Ramos (cell line): ENCODE results near the gene ETFBKMT.

Experiments
- in situ Hi-C: fragments of 300-500 bp; cut with MboI; formaldehyde crosslinking; loops from one replicate; pipeline ENCODE4 v1.14.3; 2022; ENCODE audit warnings: low sequenced_read_pairs; ENCODE audit not compliant: unreplicated experiment

Gene ETFBKMT, protein sequence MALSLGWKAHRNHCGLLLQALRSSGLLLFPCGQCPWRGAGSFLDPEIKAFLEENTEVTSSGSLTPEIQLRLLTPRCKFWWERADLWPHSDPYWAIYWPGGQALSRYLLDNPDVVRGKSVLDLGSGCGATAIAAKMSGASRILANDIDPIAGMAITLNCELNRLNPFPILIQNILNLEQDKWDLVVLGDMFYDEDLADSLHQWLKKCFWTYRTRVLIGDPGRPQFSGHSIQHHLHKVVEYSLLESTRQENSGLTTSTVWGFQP

DNA sequence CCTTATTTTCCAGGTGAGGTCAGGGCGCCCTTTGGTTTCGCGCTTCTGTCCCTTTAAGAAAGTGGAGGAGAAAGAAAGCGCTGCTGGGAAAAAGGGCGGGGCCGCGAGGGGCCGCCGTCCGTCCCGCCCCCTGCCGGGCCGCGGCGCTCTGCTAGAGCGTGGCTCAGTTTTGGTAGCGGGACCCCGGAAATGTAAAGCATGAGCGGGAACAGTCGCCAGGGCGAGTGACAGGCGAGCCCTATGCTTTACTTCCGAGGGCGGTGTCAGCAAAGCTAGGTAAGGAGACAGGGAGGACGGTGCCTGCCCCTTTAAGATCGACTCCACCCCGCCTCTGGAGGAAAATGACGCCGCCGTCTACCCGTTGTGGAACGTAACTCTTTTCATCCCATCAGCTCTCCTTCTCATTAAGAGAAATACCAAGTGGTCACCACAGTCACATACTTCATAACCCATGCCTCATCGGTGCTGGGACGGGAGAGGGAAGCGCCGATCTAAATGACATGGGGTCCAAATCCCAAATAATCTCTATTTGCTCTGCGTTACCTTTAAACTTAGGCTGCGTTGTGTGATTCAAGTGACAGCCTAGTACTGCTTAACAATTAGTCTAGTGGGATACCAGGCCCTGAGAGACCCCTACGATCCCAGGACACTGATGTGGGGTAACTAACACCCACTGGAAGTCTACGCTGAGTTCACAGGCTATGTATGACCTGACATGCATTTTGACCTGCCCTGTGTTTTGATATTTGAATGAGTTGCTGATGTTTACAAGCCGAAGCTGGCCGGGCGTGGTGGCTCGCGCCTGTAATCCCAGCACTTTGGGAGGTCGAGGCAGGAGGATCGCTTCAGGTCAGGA lies at the start of gene ETFBKMT:
ETFBKMT (plus strand) TSS at position 602 of the 856 bp plus-strand sequence. CDS start 2,266 bp downstream, outside the sequence.
- in situ Hi-C loops = loop anchor here (10.0 to 25.0 kb wide), 2 partner anchors 655 to 1003 kb away; no protein-coding TSS in a partner anchor

DNA sequence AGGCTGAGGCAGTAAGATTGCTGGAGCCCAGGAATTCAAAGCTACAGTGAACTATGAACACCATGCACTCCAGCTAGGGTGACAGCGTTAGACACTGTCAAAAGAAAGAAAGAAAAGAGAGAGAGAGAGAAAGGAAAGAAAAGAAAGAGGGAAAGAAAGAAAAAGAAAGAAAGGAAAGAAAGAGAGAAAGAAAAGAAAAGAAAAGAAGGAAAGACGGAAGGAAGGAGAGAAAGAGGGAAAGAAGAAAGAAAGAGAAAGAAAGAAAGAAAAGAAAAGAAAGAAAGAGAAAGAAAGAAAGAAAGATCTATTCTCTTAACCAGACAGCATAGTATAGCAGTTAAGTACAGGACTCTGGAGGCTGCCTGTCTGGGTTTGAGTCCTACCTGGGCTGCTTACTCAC lies 46.7 kb upstream of the ETFBKMT start:
- in situ Hi-C loops = loop anchor here (25.0 kb wide), 1 partner anchor 576 kb away; no protein-coding TSS in a partner anchor

DNA sequence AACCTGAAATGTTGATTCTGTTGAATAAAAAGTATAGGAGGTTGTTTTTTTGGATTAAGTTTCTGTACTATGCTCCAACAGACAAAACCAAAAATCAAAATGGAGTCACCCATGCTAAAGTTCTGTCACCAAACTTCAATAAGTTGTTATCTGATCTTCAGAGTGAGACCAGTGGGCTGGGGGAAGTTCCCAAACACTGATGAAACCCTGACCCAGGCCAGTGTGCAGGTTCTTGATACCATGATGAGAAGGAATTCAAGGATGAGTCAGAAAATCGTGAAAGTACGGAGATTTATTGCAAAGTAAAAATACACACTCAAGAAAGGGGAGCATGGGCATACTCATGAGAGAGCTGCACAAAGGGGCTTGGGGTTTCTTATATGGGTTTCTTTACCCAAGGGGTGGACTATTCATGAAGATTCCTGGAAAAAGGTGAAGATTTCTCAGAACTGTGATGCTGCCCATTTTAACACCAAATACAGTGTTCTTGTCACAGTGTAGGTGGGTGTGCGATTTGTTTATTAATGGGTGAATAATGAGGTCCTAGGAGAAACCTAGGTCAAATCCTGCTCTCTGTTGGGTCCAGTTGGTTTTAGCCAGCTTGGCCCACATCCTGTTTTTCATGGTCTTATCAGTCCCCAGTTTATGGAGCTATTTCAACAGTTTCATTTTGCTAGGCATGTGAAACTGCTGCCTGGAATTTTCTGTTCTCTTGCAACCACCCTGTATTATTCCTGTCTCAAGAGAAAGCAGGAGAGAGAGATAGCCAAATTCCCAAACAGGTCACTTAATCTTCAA lies 41.1 kb upstream of the ETFBKMT start:
- in situ Hi-C loops = loop anchor here (25.0 kb wide), 1 partner anchor 581 kb away; no protein-coding TSS in a partner anchor

DNA sequence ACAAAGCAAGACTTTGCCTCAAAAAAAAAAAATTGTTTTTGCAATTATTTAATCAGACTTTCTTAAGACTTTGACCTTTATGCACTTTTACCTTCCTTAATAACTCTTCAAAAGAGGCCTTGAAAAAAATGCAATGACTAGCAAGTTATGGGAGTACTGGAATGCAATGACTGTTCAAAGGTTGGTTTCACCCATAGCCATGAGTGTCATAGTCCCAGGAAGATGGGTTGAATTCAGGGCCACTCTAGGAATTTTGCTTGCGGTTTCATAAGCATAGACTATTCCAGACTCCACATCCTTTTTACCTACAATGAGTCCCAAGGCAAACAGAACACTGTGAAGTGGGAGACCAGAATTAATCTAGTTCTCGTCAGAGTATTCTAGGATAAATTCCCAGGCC lies 39.2 kb upstream of the ETFBKMT start:
- in situ Hi-C loops = loop anchor here (25.0 kb wide), 1 partner anchor 583 kb away; no protein-coding TSS in a partner anchor

DNA sequence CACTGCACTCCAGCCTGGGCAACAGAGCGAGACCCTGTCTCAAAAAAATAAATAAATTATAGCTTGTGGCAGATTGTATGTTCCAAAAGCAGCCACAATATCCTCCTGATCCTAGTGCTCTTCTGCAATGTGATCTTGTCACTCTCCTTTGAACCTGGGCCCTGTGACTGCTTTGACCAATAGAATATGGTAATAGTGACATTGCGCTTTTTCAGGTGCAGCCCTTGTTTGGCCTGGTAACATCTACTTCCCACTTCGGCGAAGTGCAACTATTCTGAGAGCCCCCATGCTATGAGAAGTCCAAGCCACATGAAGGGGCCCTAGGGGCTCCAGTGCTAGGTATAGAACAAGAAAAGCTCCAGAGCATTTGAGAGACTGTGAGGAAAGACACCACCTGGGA lies 37.5 kb upstream of the ETFBKMT start:
- in situ Hi-C loops = loop anchor here (25.0 kb wide), 1 partner anchor 585 kb away; no protein-coding TSS in a partner anchor

DNA sequence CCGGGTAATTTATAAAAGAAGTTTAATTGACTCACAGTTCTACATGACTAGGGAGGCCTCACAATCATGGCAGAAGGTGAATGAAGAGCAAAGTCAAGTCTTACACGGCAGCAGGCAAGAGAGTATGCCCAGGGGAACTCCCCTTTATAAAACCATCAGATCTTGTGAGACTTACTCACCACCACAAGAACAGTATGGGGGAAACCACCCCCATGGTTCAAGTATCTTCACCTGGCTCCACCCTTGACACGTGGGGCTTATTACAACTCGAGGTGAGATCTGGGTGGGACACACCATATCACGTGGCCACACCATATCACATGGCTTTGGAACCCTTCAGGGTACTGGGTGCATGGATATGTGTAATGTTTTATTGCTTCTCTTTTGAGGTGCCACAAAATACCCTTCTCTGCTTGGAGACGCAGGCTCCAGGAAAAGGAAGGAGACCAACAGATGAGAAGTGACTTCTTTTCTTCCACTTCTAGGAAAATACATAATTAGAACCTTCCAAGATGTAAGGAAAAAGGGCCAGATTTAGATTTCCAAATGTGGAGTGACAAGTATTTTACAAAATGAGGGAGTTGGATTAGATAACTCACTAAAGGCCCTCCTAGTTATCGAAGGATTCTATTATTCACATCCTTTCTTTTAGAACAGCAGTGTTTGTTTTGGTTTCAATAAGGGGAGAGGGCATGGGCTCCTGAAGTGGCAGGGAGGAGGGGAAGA lies 33.1 kb upstream of the ETFBKMT start:
- in situ Hi-C loops = loop anchor here (25.0 kb wide), 1 partner anchor 764 kb away; no protein-coding TSS in a partner anchor

DNA sequence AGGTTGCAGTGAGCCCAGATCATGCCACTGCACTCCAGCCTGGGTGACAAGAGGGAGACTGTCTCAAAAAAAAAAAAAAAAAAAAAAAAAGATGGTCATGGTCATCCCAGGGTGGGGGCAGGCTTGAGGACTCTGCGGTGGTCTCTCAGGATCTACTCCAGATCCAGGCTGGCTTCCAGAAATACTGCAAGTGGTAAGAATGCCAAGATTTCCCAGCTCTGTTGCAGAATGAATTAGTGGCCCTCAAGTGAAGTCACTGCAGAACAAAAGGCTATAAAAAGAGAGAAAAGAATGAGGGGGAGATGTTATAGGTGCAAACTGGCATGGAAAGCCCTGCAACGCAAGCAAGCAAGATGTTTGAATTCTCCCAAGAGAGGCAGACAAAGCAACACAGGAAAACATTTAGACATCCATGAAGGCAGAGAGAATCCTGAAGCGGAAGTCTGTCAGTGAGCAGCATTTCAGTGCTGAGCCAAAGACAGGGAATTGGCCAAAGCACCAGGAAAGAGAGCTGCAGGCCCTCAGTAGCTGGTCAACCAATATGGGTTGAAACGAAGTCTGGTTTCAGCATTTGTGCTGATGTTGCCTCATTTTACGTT lies 31.9 kb upstream of the ETFBKMT start:
- in situ Hi-C loops = loop anchor here (25.0 kb wide), 1 partner anchor 765 kb away; no protein-coding TSS in a partner anchor

DNA sequence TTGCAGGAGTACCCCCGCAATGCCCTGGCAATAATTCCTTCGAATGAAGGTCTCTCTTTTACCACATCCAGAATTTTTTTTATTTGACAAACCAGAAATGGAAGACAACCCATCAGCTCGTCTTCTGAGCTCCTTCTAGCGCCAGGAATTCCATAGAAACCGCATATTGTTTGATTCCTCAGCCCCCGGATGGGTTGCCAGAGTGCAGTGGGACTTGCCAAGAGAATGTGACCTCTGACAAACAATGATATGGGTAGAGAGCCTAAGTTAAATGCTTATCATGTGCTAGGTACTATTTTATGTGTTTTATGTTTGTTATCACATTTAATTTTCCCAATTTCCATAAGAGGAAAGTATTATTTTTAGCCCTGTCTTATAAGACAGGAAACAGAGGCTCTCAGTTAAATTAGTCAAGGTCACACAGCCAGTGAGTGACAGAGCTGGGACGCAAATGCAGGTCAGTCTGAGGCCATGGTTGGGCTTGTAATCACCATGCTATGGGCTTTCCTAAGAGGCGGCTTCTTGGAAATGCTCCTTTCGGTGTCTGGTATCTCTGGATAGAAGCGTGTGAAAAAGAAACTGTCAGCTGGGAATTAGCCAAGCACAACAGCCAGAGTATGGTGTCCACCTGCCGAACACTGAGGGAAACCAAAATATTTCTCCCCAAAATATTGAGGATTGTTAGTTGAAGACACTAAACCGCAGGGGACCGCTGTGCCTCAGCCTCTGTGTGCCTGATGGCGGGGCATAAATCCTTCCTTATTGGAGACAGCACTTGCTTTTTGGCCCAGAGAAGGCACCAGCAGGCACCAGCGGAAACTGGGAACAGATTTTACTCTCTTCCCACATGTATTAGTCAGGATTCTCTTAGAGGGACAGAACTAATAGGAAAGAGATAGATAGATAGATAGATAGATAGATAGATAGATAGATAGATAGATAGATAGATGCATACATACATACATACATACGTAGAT lies 29.4 kb upstream of the ETFBKMT start:
- in situ Hi-C loops = loop anchor here (25.0 kb wide), 1 partner anchor 768 kb away; no protein-coding TSS in a partner anchor

DNA sequence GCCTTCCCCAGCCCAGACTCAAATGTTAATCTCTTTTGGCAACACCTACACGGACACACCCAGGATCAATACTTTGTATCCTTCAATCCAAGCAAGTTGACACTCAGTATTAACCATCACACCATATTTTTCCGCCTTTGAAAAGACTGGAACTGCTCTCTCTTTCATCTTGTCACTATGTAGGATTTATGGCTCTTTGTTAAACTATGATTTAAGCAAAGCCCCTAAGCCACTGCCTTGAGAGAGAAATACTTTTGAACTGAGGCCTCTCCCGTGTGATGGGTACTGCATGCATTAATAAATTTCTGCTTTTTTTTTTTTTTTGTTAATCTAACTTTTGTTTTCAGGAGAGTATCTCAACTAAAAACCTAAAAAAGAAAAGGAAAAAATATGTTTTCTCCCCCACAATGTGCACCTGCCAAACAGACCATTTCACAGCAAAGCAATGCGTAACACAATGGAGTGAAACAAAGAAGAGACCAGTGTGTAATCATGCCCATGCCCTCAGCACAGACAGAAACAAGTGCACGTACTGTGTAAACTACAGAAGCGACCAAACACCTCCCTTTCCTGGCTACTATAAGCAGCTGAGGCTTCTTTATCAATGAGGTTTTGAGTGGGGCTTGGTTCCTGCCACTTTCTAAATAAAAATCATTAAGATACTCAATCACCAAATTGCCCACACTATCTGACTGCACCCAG lies 28.3 kb upstream of the ETFBKMT start:
- in situ Hi-C loops = loop anchor here (25.0 kb wide), 1 partner anchor 769 kb away; no protein-coding TSS in a partner anchor

DNA sequence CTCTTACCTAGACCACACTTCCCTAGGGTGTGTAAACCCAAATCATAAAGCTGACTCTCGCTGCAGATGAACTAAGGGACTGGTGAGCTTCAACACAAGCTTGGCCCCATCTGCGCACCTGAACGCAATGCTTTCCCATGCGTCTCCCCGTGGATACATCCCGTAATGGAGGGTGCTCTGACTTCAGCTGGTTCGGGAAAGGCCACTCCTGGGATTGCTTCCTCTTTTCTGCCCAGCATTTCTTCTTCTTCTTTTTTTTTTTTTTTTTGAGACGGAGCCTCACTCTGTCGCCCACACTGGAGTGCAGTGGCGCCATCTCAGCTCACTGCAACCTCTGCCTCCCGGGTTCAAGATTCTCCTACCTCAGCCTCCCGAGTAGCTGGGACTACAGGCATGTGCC lies 27.7 kb upstream of the ETFBKMT start:
- in situ Hi-C loops = loop anchor here (25.0 kb wide), 1 partner anchor 770 kb away; no protein-coding TSS in a partner anchor

DNA sequence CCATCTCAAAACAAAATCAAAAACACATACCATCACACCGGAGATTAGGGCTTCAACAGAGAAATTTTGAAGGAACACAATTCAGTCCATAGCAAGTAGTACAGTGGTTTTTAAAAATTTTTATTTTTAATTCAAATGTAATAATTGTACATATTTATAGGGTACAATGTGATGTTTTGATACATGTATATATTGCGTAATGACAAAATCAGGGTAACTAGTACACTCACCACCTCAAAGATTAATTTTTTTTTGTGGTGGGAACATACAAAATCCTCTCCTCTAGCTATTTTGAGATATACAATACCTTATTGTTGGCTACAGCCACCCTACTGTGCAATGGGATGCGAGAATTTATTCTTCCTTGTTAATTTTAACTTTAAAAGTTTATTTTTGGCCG lies 26.0 kb upstream of the ETFBKMT start:
- in situ Hi-C loops = loop anchor here (25.0 kb wide), 1 partner anchor 771 kb away; no protein-coding TSS in a partner anchor

DNA sequence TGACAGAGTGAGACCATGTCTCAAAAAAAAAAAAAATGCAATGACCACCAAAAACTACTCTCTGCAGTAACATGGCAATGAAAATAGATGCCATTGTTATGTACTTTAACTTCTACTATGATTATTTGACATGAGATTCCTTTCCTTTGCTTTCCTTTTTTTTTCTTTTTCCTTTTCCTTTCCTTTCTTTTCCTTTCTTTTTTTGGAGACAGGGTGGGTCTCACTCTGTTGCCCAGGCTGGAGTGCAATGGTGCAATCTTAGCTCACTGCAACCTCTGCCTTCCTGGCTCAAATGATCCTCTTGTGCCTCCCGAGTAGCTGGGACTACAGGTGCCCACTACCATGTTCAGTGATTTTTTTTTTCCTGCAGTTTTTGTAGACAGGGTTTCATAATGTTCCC lies 24.9 kb upstream of the ETFBKMT start:
- in situ Hi-C loops = loop anchor here (5.0 to 25.0 kb wide), 2 partner anchors 232 to 772 kb away; no protein-coding TSS in a partner anchor

DNA sequence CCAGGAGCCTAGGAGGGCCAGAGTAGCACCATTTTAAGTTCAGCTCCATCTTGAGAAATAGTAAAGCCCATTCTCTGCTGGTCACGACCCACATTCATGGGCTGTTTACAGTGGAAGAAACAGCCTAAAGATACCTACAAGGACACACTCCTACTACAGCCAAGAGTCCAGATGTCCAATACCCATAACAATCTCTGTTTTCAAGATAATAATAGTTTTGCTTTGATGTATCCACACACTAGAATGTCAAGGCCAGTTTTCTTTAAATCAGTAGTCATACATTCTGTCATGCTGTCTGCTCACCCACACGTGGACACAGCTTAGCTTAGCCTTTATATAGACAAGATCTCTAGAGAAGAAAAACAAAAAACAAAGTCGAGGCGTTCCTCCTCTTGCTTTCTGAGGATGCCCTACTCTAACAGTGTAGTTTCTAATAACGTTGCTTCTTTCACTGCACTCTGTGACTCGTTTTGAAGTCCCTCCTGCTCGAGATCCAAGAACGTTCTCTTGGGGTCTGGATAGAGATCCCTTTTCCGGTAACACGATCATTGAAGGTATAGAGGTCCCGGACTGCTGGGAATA lies 17.9 kb upstream of the ETFBKMT start:
- in situ Hi-C loops = loop anchor here (25.0 kb wide), 1 partner anchor 779 kb away; no protein-coding TSS in a partner anchor

DNA sequence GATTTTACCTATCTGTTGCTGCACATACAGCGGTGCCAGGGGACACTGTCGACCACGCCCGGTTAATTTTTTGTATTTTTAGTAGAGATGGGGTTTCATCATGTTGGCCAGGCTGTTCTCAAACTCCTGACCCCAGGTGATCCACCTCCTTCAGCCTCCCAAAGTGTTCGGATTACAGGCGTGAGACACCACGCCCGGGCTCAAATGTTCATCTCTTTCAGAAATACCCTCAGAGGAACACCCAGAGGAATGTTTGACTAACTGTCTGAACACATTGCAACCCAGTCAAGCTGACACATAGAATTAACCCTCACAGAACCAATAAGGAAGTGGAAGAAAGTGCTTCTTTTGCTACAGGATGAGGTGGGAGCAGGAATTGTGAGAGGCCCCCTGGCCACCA lies 15.0 kb upstream of the ETFBKMT start:
- in situ Hi-C loops = loop anchor here (25.0 kb wide), 1 partner anchor 782 kb away; no protein-coding TSS in a partner anchor

DNA sequence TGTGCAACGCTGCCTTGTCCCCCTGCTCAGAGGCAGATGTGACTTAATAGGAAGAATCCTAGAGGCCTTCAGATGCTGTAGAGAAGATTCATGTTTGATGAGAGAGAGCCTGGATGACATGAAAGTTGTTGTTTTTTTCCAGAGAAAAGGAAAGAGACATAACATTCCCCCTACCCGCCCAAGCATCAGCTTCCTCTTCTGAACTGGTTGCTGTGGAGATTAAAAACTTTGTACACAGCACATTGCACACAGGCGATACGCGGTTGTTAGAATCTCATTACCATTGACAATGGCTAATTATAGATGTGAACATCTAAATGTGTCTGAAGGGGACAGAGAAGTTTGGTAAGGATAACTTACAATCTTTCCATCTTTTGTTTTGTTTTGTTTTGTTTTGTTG lies 13.6 kb upstream of the ETFBKMT start:
- in situ Hi-C loops = loop anchor here (25.0 kb wide), 1 partner anchor 784 kb away; no protein-coding TSS in a partner anchor

DNA sequence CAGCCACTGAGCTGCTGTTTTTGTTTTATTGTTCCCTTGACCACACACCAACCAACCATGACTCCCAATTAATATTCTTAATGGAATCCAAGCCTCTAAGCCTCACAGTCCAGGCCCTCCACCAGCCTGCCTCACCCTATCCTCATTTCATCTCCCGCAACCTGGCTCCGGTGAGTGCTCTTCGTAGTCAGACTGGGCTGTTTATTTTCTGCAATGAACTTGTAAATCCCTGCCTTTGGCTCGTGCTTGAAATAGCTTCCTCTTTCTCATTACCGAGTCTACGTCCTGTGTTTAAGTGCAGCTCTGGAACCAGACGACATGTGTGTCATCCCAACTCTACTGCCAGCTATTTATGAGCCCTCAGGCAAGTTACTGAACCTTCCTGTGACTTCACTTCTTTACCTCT lies 12.4 kb upstream of the ETFBKMT start:
- in situ Hi-C loops = loop anchor here (25.0 kb wide), 1 partner anchor 785 kb away; no protein-coding TSS in a partner anchor
